Transverse colon (tissue), 4 donors: ENCODE measurements around the gene HDAC8. TPM values are rescaled to one million over a fixed set of nuclear protein-coding genes. Genes with fewer than 3 reads are reported as not detected.
"Not testable (repeated sequence)": the region's sequence is repeated elsewhere in the genome, so short reads cannot be mapped to it uniquely, and the experiment has no call there.

Source experiments
- DNase-seq: peaks from one replicate; pipeline ENCODE4 v3.0.0-alpha.2; 2019
- H3K27ac ChIP-seq, 4 donors: fragments of 200-600 bp; sonication (generic); 2 replicates each; pipeline ENCODE4 v1.5.1; 2016 to 2018; ENCODE audit warnings: inconsistent platforms in 4 of 4
- H3K27me3 ChIP-seq: fragments of 200-600 bp; sonication (generic); 2 replicates; pipeline ENCODE4 v1.5.1; 2017; ENCODE audit warnings: inconsistent platforms
- H3K36me3 ChIP-seq, 4 donors: fragments of 200-600 bp; sonication (generic); 2 replicates each; pipeline ENCODE4 v1.5.1; 2017 to 2019; ENCODE audit warnings: inconsistent platforms in 4 of 4
- H3K4me1 ChIP-seq, 4 donors: fragments of 200-600 bp; sonication (generic); 2 replicates each; pipeline ENCODE4 v1.5.1; 2017 to 2020; ENCODE audit warnings: inconsistent platforms in 4 of 4
- H3K4me3 ChIP-seq, 4 donors: fragments of 200-600 bp; sonication (generic); 1 replicate in 1 of 4; 2 replicates in 3 of 4; pipeline versions ENCODE4 v1.5.1 to v1.6.1; 2017 to 2019; ENCODE audit warnings: inconsistent platforms in 4 of 4
- H3K9me3 ChIP-seq, 2 donors: fragments of 200-600 bp; sonication (generic); 2 replicates each; pipeline ENCODE4 v1.5.1; 2017 to 2019; ENCODE audit warnings: inconsistent platforms in 2 of 2
- EP300 ChIP-seq: sonication (generic); formaldehyde crosslinking; IDR thresholded peaks from one replicate; pipeline ENCODE4 v1.6.1; 2017; ENCODE audit warnings: antibody characterized with exemption, low read depth
- POLR2A ChIP-seq: fragments of 450-650 bp; IDR thresholded peaks from one replicate; pipeline ENCODE4 v1.6.1; 2016; ENCODE audit warnings: antibody characterized with exemption, mild to moderate bottlenecking, moderate library complexity
- POLR2AphosphoS5 ChIP-seq, 3 donors: sonication (generic); formaldehyde crosslinking; IDR thresholded peaks; one replicate each; pipeline ENCODE4 v1.6.1; 2016; ENCODE audit warnings: antibody characterized with exemption in 3 of 3
- WGBS, 2 donors: methylation state at CpG; one replicate each; pipeline ENCODE4 v1.1.5; 2018; ENCODE audit warnings: low coverage in 1 of 2; 5-methylcytosine and 5-hydroxymethylcytosine counted together
- in situ Hi-C, 4 donors: fragments of 200-750 bp; cut with MboI; loops; one replicate each; pipeline versions ENCODE4 v1.15.0 to v1.15.1; 2017; ENCODE audit warnings: low sequenced_read_pairs in 3 of 4, low pct_ligation_motif_present in 1 of 4, low pct_unique_long_range_greater_than_20kb in 1 of 4
- intact Hi-C: fragments of 100-400 bp; cut with DNase I; formaldehyde crosslinking; loops from one replicate; pipeline ENCODE4 v1.15.1; 2023; ENCODE audit warnings: low total_unique reads
- total RNA-seq, 4 donors: library from RNA; depleted of rRNA; stranded (reverse); fragments of >200 nt; gene quantifications; one replicate each; pipeline ENCODE4 v1.1.0, GENCODE V29; 2016
- TF ChIP-seq, protein P1 (sequence below), 5 experiments: fragments of 200-600 bp in 3 of 5; fragments of 450-650 bp in 2 of 5; sonication (generic) in 3 of 5; IDR thresholded peaks; 1 replicate in 2 of 5; 2 replicates in 3 of 5; pipeline ENCODE4 v1.5.1; 2016 to 2017; ENCODE audit warnings: antibody characterized with exemption in 5 of 5, inconsistent platforms in 3 of 5, mild to moderate bottlenecking in 2 of 5, moderate library complexity in 1 of 5

Gene HDAC8
- total RNA-seq, 4 donors from 2014 or later = 10.5 to 37.5 (median 18.4) TPM

DNA sequence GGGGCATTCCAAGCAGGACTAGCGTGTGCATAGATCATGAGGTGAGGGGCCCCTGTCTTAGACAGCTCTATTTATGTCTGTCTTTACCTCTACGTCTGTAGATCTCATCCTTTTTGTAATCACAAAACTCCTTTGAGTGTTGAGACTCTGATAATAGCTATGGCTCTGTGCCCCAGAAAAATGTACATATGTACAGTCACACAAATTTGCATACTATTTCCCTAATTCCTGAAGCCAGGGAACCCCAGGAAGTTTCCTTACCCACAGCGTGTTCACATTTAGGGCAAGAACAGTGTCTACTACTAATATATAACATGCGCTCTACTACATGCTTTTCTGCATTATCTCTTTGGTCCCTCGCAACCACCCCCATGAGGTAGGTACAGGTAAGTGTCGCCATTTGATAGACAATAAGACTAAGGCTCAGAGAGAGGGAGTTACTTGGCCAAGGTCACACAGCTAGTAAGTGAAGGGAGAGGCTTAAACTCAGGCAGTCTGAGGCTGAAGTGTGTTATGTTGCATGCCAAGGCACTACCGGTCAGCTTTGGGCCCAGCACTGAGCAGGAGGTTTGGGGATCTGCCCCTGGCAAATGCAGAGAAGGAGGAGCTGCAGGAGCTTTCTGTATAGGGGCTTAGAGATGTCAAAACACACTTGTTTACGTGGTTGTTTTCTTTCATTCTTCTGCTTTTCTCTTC, 245.9 kb downstream of the HDAC8 start:
- DNase-seq = no peak
- intact Hi-C loops (no loop called here), in situ Hi-C loops (no loop called here)
- no peaks in the 10 kb centered on the region for H3K4me1 ChIP-seq
- 78% methylated on average over 8 of the region's 8 CpGs; no CpG with 5 or more reads in 1 of the 2 donors for WGBS, 2 donors
- H3K27ac ChIP-seq = no peak overlapping the region
- no peaks in the 10 kb centered on the region for H3K36me3 ChIP-seq
- no peak overlapping the region for H3K4me3 ChIP-seq
- H3K27me3 ChIP-seq = no peaks in the 10 kb centered on the region
- TF ChIP-seq, protein P1, sequence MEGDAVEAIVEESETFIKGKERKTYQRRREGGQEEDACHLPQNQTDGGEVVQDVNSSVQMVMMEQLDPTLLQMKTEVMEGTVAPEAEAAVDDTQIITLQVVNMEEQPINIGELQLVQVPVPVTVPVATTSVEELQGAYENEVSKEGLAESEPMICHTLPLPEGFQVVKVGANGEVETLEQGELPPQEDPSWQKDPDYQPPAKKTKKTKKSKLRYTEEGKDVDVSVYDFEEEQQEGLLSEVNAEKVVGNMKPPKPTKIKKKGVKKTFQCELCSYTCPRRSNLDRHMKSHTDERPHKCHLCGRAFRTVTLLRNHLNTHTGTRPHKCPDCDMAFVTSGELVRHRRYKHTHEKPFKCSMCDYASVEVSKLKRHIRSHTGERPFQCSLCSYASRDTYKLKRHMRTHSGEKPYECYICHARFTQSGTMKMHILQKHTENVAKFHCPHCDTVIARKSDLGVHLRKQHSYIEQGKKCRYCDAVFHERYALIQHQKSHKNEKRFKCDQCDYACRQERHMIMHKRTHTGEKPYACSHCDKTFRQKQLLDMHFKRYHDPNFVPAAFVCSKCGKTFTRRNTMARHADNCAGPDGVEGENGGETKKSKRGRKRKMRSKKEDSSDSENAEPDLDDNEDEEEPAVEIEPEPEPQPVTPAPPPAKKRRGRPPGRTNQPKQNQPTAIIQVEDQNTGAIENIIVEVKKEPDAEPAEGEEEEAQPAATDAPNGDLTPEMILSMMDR (IDR thresholded peaks at IDR 0.05) = no peak
- no peak for TF ChIP-seq POLR2AphosphoS5 (IDR thresholded peaks at IDR 0.05)
- TF ChIP-seq EP300 = no peak
- TF ChIP-seq POLR2A = no peak
- no peaks in the 10 kb centered on the region for H3K9me3 ChIP-seq

- H3K4me3 ChIP-seq, H3K36me3 ChIP-seq, H3K27me3 ChIP-seq, DNase-seq, H3K9me3 ChIP-seq, H3K4me1 ChIP-seq, intact Hi-C loops, H3K27ac ChIP-seq: not testable (repeated sequence)
- whole genome bisulfite sequencing, 2 donors = 88% methylated on average over 8 of the region's 8 CpGs; no CpG with 5 or more reads in 1 of the 2 donors
- in situ Hi-C loops = loop anchor here in 2 of 4 donors (25.0 kb wide), 1 partner anchor 218 kb away; no protein-coding TSS in a partner anchor
These were observed 253.0 kb downstream of the HDAC8 start for GRCh38 chrX:72319651-72320050.

DNA sequence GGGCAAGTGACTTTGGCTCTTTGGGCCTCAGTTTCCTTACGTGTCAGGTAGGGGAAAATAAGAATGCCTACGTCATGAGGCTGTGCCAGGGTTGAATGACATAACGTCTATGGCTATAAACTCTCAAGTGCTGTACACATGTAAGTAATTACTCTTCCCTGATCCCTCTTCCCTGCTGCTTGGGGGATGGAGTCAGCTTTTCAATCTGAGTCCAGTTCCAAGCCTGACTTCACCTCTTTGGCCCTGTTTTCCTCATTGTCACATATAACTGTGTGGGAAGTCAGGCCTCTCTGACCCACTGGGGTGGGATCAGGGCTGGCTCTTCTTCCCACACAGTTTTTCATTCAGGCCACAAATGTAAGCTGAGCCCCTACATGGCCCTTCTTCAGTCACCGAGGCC, 255.5 kb downstream of the HDAC8 start:
- WGBS, 2 donors = 60% methylated on average over 4 of the region's 4 CpGs; no CpG with 5 or more reads in 1 of the 2 donors
- intact Hi-C loops = no loop called here

GRCh38 chrX:72316408-72317110, 256.1 kb downstream of the HDAC8 start:
- no peak for DNase-seq
- no peaks in the 10 kb centered on the region for H3K36me3 ChIP-seq
- H3K27me3 ChIP-seq = no peaks in the 10 kb centered on the region
- no peak overlapping the region for H3K27ac ChIP-seq
- H3K4me3 ChIP-seq = no peak overlapping the region
- no peaks in the 10 kb centered on the region for H3K9me3 ChIP-seq
- intact Hi-C loops = no loop called here
- in situ Hi-C loops = loop anchor here in 2 of 4 donors (25.0 kb wide), 1 partner anchor 221 kb away; no protein-coding TSS in a partner anchor
- H3K4me1 ChIP-seq = no peaks in the 10 kb centered on the region
- TF ChIP-seq, protein P1 (IDR thresholded peaks at IDR 0.05) = no peak
- TF ChIP-seq POLR2A = no peak
- no peak for TF ChIP-seq EP300
- no peak for TF ChIP-seq POLR2AphosphoS5 (IDR thresholded peaks at IDR 0.05)
- WGBS, 2 donors = 41 to 58% methylated on average over 5 to 12 of the region's 12 CpGs

More for the DNA sequence above, 255.5 kb downstream of the HDAC8 start:
- in situ Hi-C loops = loop anchor here in 2 of 4 donors (25.0 kb wide), 1 partner anchor 220 kb away; no protein-coding TSS in a partner anchor
- Histone ChIP-seq H3K9me3 (no peaks in the 10 kb centered on the region), H3K4me1 (no peaks in the 10 kb centered on the region), H3K27ac (no peak overlapping the region), H3K36me3 (no peaks in the 10 kb centered on the region), H3K27me3 (no peaks in the 10 kb centered on the region), H3K4me3 (no peak overlapping the region)
- no peak for TF ChIP-seq POLR2AphosphoS5 (IDR thresholded peaks at IDR 0.05)
- TF ChIP-seq, protein P1 (IDR thresholded peaks at IDR 0.05) = no peak
- TF ChIP-seq EP300 = no peak
- DNase-seq = no peak
